ENCODE measurements around the gene R3HDM4. TPM values are rescaled to one million over a fixed set of nuclear protein-coding genes. Genes with fewer than 3 reads are reported as not detected.
"Not testable (repeated sequence)": the region's sequence is repeated elsewhere in the genome, so short reads cannot be mapped to it uniquely, and the experiment has no call there.

The R3HDM4 gene
- total RNA-seq, 2 donors from 2014 or later = 37.6 to 42.4 TPM

DNA sequence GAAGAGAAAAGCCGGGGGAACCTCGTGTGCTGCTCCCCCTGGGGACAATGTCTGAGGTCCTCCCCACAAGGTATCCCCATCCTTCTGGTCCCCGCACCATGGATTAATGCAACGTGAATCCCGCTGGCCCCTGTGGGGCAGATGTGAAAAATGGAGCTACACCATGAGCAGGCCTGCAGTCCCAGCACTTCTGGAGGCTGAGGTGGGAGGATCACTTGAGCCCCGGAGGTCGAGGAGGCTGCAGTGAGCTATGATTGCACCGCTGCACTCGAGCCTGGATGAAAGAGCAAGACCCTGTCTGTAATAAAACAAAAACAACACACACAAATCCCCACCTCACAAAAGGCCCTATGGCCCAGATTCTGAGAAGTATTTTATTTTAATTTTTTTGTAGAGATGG lies 54.7 kb downstream of the R3HDM4 start:
- Histone ChIP-seq H3K27ac (no peak overlapping the region), H3K27me3 (replicated peaks; ENCODE audit: insufficient read depth) (peaks cover 7% of the 10 kb centered on the region), H3K4me1 (ENCODE audit: control insufficient read depth in 1 of 2, low read depth in 2 of 2) (peaks cover 0 to 5% of the 10 kb centered on the region in 2 donors), H3K4me3 (no peak overlapping the region), H3K9me3 (no peaks in the 10 kb centered on the region), H3K36me3 (no peaks in the 10 kb centered on the region)
- TF ChIP-seq, protein P1, sequence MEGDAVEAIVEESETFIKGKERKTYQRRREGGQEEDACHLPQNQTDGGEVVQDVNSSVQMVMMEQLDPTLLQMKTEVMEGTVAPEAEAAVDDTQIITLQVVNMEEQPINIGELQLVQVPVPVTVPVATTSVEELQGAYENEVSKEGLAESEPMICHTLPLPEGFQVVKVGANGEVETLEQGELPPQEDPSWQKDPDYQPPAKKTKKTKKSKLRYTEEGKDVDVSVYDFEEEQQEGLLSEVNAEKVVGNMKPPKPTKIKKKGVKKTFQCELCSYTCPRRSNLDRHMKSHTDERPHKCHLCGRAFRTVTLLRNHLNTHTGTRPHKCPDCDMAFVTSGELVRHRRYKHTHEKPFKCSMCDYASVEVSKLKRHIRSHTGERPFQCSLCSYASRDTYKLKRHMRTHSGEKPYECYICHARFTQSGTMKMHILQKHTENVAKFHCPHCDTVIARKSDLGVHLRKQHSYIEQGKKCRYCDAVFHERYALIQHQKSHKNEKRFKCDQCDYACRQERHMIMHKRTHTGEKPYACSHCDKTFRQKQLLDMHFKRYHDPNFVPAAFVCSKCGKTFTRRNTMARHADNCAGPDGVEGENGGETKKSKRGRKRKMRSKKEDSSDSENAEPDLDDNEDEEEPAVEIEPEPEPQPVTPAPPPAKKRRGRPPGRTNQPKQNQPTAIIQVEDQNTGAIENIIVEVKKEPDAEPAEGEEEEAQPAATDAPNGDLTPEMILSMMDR (IDR thresholded peaks at IDR 0.05) = no peak
- no peak for ATAC-seq (ENCODE audit: insufficient number of reproducible peaks, low FRiP score, low read depth)
- DNase-seq (ENCODE audit: low spot score) = no peak

DNA sequence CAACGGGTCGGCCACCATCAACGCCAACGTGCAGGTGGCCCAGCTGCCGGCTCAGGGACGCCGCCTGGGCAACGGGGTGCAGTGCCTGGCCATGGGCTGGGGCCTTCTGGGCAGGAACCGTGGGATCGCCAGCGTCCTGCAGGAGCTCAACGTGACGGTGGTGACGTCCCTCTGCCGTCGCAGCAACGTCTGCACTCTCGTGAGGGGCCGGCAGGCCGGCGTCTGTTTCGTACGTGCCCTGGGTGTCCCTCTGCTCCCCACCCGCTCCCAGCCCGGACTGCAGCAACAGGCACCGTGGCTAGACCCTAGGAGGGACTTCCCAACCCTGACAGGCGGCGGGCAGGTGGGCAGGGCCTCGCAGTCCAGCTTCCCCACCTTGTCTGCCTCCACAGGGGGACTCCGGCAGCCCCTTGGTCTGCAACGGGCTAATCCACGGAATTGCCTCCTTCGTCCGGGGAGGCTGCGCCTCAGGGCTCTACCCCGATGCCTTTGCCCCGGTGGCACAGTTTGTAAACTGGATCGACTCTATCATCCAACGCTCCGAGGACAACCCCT lies 57.4 kb downstream of the R3HDM4 start:
- Histone ChIP-seq H3K9me3 (no peaks in the 10 kb centered on the region), H3K27me3 (replicated peaks; ENCODE audit: insufficient read depth) (peaks cover 7% of the 10 kb centered on the region), H3K4me3 (no peak overlapping the region), H3K27ac (no peak overlapping the region), H3K4me1 (ENCODE audit: control insufficient read depth in 1 of 2, low read depth in 2 of 2) (peaks cover 0 to 5% of the 10 kb centered on the region in 2 donors), H3K36me3 (no peaks in the 10 kb centered on the region)
- TF ChIP-seq, protein P1 (IDR thresholded peaks at IDR 0.05) = no peak
- DNase-seq (ENCODE audit: low spot score) (no peak), ATAC-seq (ENCODE audit: insufficient number of reproducible peaks, low FRiP score, low read depth) (no peak)

DNA sequence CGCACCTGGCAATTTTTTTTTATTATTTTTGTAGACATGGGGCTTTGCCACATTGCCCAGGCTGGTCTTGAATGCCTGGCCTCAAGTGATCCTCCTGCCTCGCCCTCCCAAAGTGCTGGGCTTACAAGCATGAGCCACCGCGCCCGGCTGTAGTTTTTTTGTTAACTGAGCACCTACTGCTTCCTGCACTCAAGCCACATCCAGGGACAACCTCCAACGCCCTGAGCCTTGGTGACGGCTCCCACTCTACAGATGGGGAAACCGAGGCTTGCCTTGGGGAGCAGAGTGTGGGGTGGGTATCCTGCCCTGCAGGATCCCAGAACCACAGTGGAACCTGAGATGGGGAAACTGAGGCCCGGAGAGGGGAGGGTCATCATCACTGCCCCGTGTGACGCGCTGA lies 57.9 kb downstream of the R3HDM4 start:
- H3K27ac ChIP-seq = no peak overlapping the region
- peaks cover 7% of the 10 kb centered on the region for H3K27me3 ChIP-seq (replicated peaks; ENCODE audit: insufficient read depth)
- no peaks in the 10 kb centered on the region for H3K36me3 ChIP-seq
- no peaks in the 10 kb centered on the region for H3K9me3 ChIP-seq
- ATAC-seq (ENCODE audit: insufficient number of reproducible peaks, low FRiP score, low read depth) (no peak), DNase-seq (ENCODE audit: low spot score) (no peak)
- H3K4me1 ChIP-seq (ENCODE audit: control insufficient read depth in 1 of 2, low read depth in 2 of 2) = peaks cover 0 to 10% of the 10 kb centered on the region in 2 donors
- H3K4me3 ChIP-seq = no peak overlapping the region
- TF ChIP-seq, protein P1 (IDR thresholded peaks at IDR 0.05) = no peak

DNA sequence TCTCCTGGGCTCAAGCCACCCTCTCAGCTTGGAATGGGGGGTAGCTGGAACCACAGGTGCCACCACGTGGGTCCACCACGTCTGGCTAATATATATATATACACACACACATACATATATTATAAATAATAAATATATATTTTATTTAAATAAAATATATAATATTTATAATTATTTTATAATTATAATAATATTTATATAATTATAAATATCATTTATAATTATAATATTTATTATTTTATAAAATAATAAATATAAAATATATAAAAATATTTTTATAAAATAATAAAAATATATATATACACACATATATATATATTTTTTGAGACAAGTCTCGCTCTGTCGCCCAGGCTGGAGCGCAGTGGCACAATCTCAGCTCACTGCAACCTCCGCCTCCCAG lies 58.5 kb downstream of the R3HDM4 start:
- Histone ChIP-seq H3K27me3 (replicated peaks; ENCODE audit: insufficient read depth) (peaks cover 2% of the 10 kb centered on the region), H3K27ac (no peak overlapping the region), H3K4me3 (no peak overlapping the region), H3K4me1 (ENCODE audit: control insufficient read depth in 1 of 2, low read depth in 2 of 2) (peaks cover 0 to 11% of the 10 kb centered on the region in 2 donors), H3K9me3 (no peaks in the 10 kb centered on the region), H3K36me3 (no peaks in the 10 kb centered on the region)
- DNase-seq (ENCODE audit: low spot score) = no peak
- TF ChIP-seq, protein P1 (IDR thresholded peaks at IDR 0.05) = no peak
- ATAC-seq (ENCODE audit: insufficient number of reproducible peaks, low FRiP score, low read depth) = no peak

DNA sequence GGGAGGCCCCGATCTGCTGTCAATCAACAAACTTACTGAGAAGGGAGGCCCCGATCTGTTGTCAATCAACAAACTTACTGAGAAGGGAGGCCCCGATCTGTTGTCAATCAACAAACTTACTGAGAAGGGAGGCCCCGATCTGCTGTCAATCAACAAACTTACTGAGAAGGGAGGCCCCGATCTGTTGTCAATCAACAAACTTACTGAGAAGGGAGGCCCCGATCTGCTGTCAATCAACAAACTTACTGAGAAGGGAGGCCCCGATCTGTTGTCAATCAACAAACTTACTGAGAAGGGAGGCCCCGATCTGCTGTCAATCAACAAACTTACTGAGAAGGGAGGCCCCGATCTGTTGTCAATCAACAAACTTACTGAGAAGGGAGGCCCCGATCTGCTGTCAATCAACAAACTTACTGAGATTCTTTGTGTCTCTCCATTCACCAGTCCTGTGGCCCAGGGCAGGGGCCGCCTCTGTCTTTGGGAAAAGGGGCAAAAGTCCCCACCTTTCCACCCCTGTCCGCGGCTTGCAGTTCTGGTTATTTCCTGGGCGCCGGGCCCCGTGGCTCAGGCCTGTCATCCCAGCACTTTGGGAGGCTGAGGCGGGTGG lies 59.3 kb downstream of the R3HDM4 start:
- not testable (repeated sequence) for ATAC-seq (ENCODE audit: insufficient number of reproducible peaks, low FRiP score, low read depth); H3K4me3 ChIP-seq; H3K27me3 ChIP-seq (replicated peaks; ENCODE audit: insufficient read depth); H3K36me3 ChIP-seq; DNase-seq (ENCODE audit: low spot score); H3K9me3 ChIP-seq; H3K27ac ChIP-seq
- H3K4me1 ChIP-seq (ENCODE audit: control insufficient read depth in 1 of 2, low read depth in 2 of 2) = peaks cover 0 to 11% of the 10 kb centered on the region in 2 donors
